ENCODE data around the gene ZNF200. TPM values are rescaled to one million over a fixed set of nuclear protein-coding genes. Genes with fewer than 3 reads are reported as not detected.
"Not testable (repeated sequence)": the region's sequence is repeated elsewhere in the genome, so short reads cannot be mapped to it uniquely, and the experiment has no call there.

The ZNF200 gene
- total RNA-seq, 4 donors from 2014 or later: 0.49 to 3.2 (median 2.2) TPM

DNA sequence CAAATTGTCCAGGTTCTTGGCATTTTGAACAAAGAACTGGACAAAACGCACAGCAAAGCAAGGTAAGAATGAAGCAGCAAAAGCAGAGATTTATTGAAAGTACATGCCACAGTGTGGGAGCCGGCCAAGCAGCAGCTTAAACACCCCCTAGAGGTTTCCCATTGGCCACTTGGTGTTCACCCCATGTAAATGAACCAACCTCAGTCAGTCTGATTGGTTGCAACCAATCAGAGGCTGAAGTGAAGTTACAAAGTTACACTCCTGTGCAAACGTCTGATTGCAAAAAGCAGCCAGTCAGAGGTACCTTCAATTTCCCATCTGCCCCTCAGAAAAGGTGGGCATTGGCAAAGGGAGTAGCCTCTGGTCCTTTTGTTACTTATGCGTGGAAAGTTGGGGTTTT, 39.5 kb upstream of the ZNF200 start:
- Histone ChIP-seq H3K4me1 (no peaks in the 10 kb centered on the region), H3K27ac (no peak overlapping the region), H3K4me3 (no peak overlapping the region), H3K9me3 (no peaks in the 10 kb centered on the region), H3K27me3 (no peaks in the 10 kb centered on the region), H3K36me3 (peaks cover 0 to 1% of the 10 kb centered on the region in 2 donors)
- ATAC-seq (no peak), DNase-seq (no peak)
- TF ChIP-seq, protein P1, sequence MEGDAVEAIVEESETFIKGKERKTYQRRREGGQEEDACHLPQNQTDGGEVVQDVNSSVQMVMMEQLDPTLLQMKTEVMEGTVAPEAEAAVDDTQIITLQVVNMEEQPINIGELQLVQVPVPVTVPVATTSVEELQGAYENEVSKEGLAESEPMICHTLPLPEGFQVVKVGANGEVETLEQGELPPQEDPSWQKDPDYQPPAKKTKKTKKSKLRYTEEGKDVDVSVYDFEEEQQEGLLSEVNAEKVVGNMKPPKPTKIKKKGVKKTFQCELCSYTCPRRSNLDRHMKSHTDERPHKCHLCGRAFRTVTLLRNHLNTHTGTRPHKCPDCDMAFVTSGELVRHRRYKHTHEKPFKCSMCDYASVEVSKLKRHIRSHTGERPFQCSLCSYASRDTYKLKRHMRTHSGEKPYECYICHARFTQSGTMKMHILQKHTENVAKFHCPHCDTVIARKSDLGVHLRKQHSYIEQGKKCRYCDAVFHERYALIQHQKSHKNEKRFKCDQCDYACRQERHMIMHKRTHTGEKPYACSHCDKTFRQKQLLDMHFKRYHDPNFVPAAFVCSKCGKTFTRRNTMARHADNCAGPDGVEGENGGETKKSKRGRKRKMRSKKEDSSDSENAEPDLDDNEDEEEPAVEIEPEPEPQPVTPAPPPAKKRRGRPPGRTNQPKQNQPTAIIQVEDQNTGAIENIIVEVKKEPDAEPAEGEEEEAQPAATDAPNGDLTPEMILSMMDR (IDR thresholded peaks at IDR 0.05 in 4 of 5, conservative IDR thresholded peaks at IDR 0.05 in 1 of 5): no peak
- TF ChIP-seq POLR2A (IDR thresholded peaks at IDR 0.05): no peak
- intact Hi-C loops (cut with DNase I; ENCODE audit: low total_unique reads) (no loop called here), in situ Hi-C loops (cut with MboI; ENCODE audit: low sequenced_read_pairs in 4 of 4) (no loop called here)

DNA sequence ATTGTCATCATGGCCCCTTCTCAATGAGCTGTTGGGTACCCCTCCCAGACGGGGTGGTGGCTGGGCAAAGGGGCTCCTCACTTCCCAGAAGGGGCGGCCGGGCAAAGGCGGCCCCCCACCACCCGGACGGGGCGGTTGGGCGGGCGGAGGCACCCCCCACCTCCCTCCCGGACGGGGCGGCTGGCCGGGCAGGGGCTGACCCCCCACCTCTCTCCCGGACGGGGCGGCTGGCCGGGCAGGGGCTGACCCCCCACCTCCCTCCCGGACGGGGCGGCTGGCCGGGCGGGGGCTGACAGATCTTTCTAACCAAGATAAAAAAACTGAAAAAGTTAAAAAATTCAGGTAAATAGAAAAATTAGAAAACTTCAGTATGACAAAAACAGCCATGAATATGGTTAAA, 36.3 kb upstream of the ZNF200 start:
- in situ Hi-C loops (cut with MboI; ENCODE audit: low sequenced_read_pairs in 4 of 4); H3K9me3 ChIP-seq; intact Hi-C loops (cut with DNase I; ENCODE audit: low total_unique reads); ATAC-seq; H3K27me3 ChIP-seq; H3K4me1 ChIP-seq; H3K4me3 ChIP-seq; H3K27ac ChIP-seq; DNase-seq: not testable (repeated sequence)
- peaks cover 0 to 31% of the 10 kb centered on the region in 2 donors for H3K36me3 ChIP-seq

DNA sequence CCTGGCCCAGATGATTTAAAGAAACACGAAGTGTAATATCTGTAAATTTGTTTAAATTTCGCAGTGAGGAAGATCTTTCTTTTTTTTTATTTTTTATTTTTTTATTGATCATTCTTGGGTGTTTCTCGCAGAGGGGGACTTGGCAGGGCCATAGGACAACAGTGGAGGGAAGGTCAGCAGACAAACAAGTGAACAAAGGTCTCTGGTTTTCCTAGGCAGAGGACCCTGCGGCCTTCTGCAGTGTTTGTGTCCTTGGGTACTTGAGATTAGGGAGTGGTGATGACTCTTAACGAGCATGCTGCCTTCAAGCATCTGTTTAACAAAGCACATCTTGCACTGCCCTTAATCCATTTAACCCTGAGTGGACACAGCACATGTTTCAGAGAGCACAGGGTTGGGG, 35.8 kb upstream of the ZNF200 start:
- H3K36me3 ChIP-seq: peaks cover 0 to 36% of the 10 kb centered on the region in 2 donors
- in situ Hi-C loops (cut with MboI; ENCODE audit: low sequenced_read_pairs in 4 of 4); ATAC-seq; H3K27me3 ChIP-seq; DNase-seq; H3K4me1 ChIP-seq; intact Hi-C loops (cut with DNase I; ENCODE audit: low total_unique reads); H3K27ac ChIP-seq; H3K4me3 ChIP-seq; H3K9me3 ChIP-seq: not testable (repeated sequence)

DNA sequence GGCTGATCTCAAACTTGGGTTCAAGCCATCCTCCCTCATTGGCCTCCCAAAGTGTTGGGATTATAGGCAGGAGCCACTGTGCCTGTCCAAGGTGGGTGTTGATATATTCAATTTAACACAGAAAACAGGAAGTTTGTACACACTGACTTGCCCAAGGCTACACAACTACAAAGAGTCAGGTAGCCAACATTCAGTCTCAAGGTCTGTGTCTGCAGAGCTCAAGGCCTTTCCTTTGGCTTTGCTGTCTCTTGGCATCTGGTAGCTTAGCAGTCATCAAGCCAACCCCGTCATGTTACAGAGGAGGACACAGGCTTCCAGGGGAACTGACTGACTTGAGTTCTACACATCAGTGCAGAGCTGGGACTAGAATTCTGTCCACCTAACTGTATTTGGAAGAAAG, 33.3 kb upstream of the ZNF200 start:
- DNase-seq: no peak
- no peaks in the 10 kb centered on the region for H3K9me3 ChIP-seq
- in situ Hi-C loops (cut with MboI; ENCODE audit: low sequenced_read_pairs in 4 of 4): no loop called here

DNA sequence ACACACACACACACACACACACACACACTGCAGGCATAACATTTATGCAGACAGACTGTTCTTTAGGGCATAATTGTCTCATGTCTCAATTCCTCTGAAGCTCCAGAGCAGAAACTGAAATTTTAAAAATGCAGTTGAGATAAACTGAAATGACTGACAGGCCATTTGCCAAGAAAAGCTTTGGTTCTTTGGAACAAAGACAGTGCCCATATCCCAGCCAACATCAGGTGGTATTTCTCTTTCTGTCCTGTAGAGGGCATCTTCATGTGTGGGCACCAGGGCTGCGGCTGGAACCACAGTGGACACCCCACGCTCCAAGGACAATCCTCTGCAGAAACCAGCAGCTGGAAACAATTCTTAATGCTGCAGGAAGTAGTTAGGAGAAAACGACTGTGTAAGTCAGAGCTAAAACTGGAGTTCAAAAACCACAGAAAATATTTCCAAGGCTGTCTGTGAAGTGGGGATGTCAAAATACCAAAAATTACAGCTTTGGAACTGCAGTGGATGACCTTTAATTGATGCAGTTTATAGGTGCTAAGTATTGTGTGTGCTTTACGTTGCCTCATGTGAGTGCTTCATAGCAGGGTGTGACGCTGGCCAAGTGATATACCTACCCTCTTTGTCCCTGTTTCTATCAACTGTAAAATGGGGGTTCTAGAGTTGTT, 32.0 kb upstream of the ZNF200 start:
- in situ Hi-C loops (cut with MboI; ENCODE audit: low sequenced_read_pairs in 4 of 4): no loop called here
- intact Hi-C loops (cut with DNase I; ENCODE audit: low total_unique reads): no loop called here
- H3K9me3 ChIP-seq: no peaks in the 10 kb centered on the region
- no peak overlapping the region for H3K27ac ChIP-seq
- peaks cover 0 to 41% of the 10 kb centered on the region in 2 donors for H3K36me3 ChIP-seq
- no peaks in the 10 kb centered on the region for H3K27me3 ChIP-seq
- H3K4me3 ChIP-seq: no peak overlapping the region
- DNase-seq (no peak), ATAC-seq (no peak)
- peaks cover 0 to 5% of the 10 kb centered on the region in 2 donors for H3K4me1 ChIP-seq
- TF ChIP-seq, protein P1 (IDR thresholded peaks at IDR 0.05 in 4 of 5, conservative IDR thresholded peaks at IDR 0.05 in 1 of 5): no peak
- no peak for TF ChIP-seq POLR2A (IDR thresholded peaks at IDR 0.05)

More for the DNA sequence above, 33.3 kb upstream of the ZNF200 start:
- intact Hi-C loops (cut with DNase I; ENCODE audit: low total_unique reads): no loop called here
- H3K4me3 ChIP-seq: no peak overlapping the region
- H3K27ac ChIP-seq: no peak overlapping the region
- no peak for ATAC-seq
- H3K27me3 ChIP-seq: no peaks in the 10 kb centered on the region
- H3K36me3 ChIP-seq: peaks cover 0 to 41% of the 10 kb centered on the region in 2 donors
- peaks cover 0 to 5% of the 10 kb centered on the region in 2 donors for H3K4me1 ChIP-seq
- TF ChIP-seq POLR2A (IDR thresholded peaks at IDR 0.05): no peak
- TF ChIP-seq, protein P1 (IDR thresholded peaks at IDR 0.05 in 4 of 5, conservative IDR thresholded peaks at IDR 0.05 in 1 of 5): no peak
